Cerebellar cortex (tissue), 1 donor: ENCODE results near the gene GDI2.

Source experiments
- DNase-seq: peaks from one replicate; pipeline ENCODE4 v3.0.0-alpha.2; 2015; ENCODE audit warnings: low spot score

The GDI2 gene

GRCh38 chr10:5742116-5742515, 71.1 kb downstream of the GDI2 start:
- DNase-seq, result no peak

- no peak for DNase-seq
Observed at GRCh38 chr10:5741276-5741675, 72.0 kb downstream of the GDI2 start.

GRCh38 chr10:5738427-5738826, 74.8 kb downstream of the GDI2 start:
- no peak for DNase-seq

- DNase-seq, result no peak
Observed at GRCh38 chr10:5737352-5737751, 75.9 kb downstream of the GDI2 start.

- no peak for DNase-seq
Observed at GRCh38 chr10:5736591-5736990, 76.6 kb downstream of the GDI2 start.

GRCh38 chr10:5735119-5735518, 78.1 kb downstream of the GDI2 start:
- DNase-seq, result no peak

- DNase-seq, result no peak
Observed at GRCh38 chr10:5732141-5732540, 81.1 kb downstream of the GDI2 start.

GRCh38 chr10:5731559-5731958, 81.7 kb downstream of the GDI2 start:
- no peak for DNase-seq

GRCh38 chr10:5730766-5731165, 82.5 kb downstream of the GDI2 start:
- DNase-seq, result no peak

GRCh38 chr10:5723692-5724091, 89.5 kb downstream of the GDI2 start:
- DNase-seq, result no peak

GRCh38 chr10:5720182-5720581, 93.1 kb downstream of the GDI2 start:
- no peak for DNase-seq

- no peak for DNase-seq
Observed at GRCh38 chr10:5719546-5719945, 93.7 kb downstream of the GDI2 start.
